Activated CD4-positive, alpha-beta T cell treated with anti-CD3 and anti-CD28 coated beads, Interleukin-2, amount 10 ng/mL, durations not matched to agents 7 days and 5 days (primary cell): ENCODE data around the gene MTHFD1L. TPM values are rescaled to one million over a fixed set of nuclear protein-coding genes. Genes with fewer than 3 reads are reported as not detected.

Experiments used
- CTCF ChIA-PET: fragments of 350-600 bp; sonication (Branson Sonifier 250); formaldehyde crosslinking; loops from one replicate; lab custom pipeline; 2021; ENCODE audit warnings: antibody characterized with exemption; lab: Charles Lee
- POLR2A ChIA-PET: fragments of 350-600 bp; sonication (Branson Sonifier 250); formaldehyde crosslinking; loops from one replicate; lab custom pipeline; 2021; ENCODE audit warnings: antibody characterized with exemption; lab: Charles Lee
- DNase-seq: peaks from one replicate; pipeline ENCODE4 v3.0.0-alpha.2; 2020
- H3K27ac Mint-ChIP-seq: one replicate; pipeline ENCODE4 v1.8.0; 2021; ENCODE audit warnings: mild to moderate bottlenecking, moderate library complexity, mixed read lengths
- H3K27me3 Mint-ChIP-seq: one replicate; pipeline ENCODE4 v1.8.0; 2021; ENCODE audit warnings: mixed read lengths
- H3K36me3 Mint-ChIP-seq: one replicate; pipeline ENCODE4 v1.8.0; 2021; ENCODE audit warnings: low read depth, mixed read lengths
- H3K4me1 Mint-ChIP-seq: one replicate; pipeline ENCODE4 v1.8.0; 2021; ENCODE audit warnings: mixed read lengths
- H3K4me3 Mint-ChIP-seq: one replicate; pipeline ENCODE4 v1.8.0; 2021; ENCODE audit warnings: mild to moderate bottlenecking, moderate library complexity, mixed read lengths
- H3K9me3 Mint-ChIP-seq: one replicate; pipeline ENCODE4 v1.8.0; 2021; ENCODE audit warnings: mixed read lengths
- total RNA-seq, 2 experiments: library from RNA; stranded (reverse); gene quantifications; one replicate each; pipeline ENCODE4 v1.2.3, GENCODE V29; 2021

MTHFD1L gene
- total RNA-seq, 2 experiments from 2014 or later: 34.9 to 40.6 TPM

GRCh38 chr6:151005896-151006632, 140.6 kb downstream of the MTHFD1L start:
- Mint-ChIP-seq H3K36me3 (peaks cover 7% of the 10 kb centered on the region), H3K9me3 (no peaks in the 10 kb centered on the region), H3K27ac (peak overlapping the region; percentile 76), H3K4me1 (peaks cover 42% of the 10 kb centered on the region), H3K27me3 (no peaks in the 10 kb centered on the region), H3K4me3 (no peak overlapping the region)
- DNase-seq: peak; percentile 8
- CTCF ChIA-PET: interaction anchor here (0.8 to 2.4 kb wide), 5 partner anchors 8 to 318 kb away, joined by 3 to 13 read pairs (median 4); no protein-coding TSS in a partner anchor
- POLR2A ChIA-PET: no interaction called here

DNA sequence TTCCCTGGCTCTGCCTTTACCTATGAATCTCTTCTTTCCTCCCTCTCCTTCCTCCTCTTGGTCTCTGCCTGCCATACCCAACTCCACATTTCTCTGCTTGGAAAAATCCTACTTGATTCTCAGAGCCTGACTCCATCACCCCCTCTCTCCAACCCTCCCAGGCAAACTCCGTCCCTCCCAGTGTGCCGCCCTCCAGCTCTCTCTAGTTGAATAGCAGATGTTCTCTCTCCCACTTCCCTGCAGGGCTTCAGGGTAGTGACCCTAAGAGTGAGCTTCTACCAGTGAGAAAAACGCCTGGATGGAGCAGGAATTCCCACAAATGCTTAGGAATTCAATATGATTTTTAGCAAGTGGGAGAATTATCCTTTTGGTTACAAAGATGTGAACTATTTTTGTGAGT, 141.6 kb downstream of the MTHFD1L start:
- ChIA-PET CTCF (interaction anchor here (0.8 to 1.4 kb wide), 3 partner anchors 11 to 317 kb away, joined by 3 to 4 read pairs (median 3); no protein-coding TSS in a partner anchor), POLR2A (no interaction called here)
- DNase-seq: no peak
- Mint-ChIP-seq H3K4me1 (peaks cover 40% of the 10 kb centered on the region), H3K27ac (no peak overlapping the region), H3K4me3 (no peak overlapping the region), H3K36me3 (peaks cover 7% of the 10 kb centered on the region), H3K27me3 (no peaks in the 10 kb centered on the region), H3K9me3 (no peaks in the 10 kb centered on the region)

DNA sequence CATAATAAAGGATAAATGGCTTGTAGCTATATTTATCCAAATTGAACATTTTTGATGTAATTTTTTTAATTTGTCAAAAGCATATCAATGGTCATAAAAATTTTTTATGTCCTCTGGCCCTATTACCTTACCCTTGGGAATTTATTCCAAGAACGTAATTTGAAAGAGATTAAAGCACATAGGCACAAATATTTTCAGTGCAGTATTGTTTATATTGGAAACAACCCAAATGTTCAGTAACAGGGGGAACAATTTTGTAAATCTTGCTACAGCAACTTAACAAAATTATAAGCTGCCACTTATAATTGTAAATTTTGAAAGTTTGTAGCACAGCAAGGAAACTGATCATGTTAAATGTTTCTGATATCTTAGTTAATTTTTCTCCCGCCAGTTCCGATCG, 142.4 kb downstream of the MTHFD1L start:
- H3K4me3 Mint-ChIP-seq: no peak overlapping the region
- H3K9me3 Mint-ChIP-seq: no peaks in the 10 kb centered on the region
- ChIA-PET CTCF (interaction anchor here (0.9 kb wide), 1 partner anchor 10 kb away, joined by 3 read pairs; no protein-coding TSS in a partner anchor), POLR2A (no interaction called here)
- no peak overlapping the region for H3K27ac Mint-ChIP-seq
- peaks cover 10% of the 10 kb centered on the region for H3K36me3 Mint-ChIP-seq
- H3K27me3 Mint-ChIP-seq: no peaks in the 10 kb centered on the region
- H3K4me1 Mint-ChIP-seq: peaks cover 36% of the 10 kb centered on the region
- DNase-seq: no peak

DNA sequence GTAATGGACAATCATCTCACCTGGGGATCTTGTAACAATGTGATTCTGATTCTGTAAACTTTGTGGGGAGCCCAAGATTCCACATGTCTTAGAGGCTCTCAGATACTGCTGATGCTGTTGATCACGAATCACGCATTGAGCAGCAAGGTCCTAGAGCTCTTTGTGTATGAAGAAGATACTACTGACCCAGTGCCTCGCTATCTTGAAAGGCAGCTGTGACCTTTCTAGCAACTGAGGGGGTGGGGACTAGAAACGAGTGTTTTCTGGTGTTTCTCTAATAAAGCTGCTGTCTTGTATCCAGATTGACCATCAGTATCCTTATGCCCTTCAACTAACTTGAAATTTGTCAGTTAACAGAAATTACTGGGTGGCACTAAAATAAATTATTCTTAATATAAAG, 142.9 kb downstream of the MTHFD1L start:
- H3K27me3 Mint-ChIP-seq: no peaks in the 10 kb centered on the region
- DNase-seq: no peak
- no peaks in the 10 kb centered on the region for H3K9me3 Mint-ChIP-seq
- no peak overlapping the region for H3K27ac Mint-ChIP-seq
- no peak overlapping the region for H3K4me3 Mint-ChIP-seq
- POLR2A ChIA-PET: no interaction called here
- peaks cover 11% of the 10 kb centered on the region for H3K36me3 Mint-ChIP-seq
- H3K4me1 Mint-ChIP-seq: peaks cover 33% of the 10 kb centered on the region
- CTCF ChIA-PET: interaction anchor here (0.9 kb wide), 1 partner anchor 9 kb away, joined by 3 read pairs; no protein-coding TSS in a partner anchor

DNA sequence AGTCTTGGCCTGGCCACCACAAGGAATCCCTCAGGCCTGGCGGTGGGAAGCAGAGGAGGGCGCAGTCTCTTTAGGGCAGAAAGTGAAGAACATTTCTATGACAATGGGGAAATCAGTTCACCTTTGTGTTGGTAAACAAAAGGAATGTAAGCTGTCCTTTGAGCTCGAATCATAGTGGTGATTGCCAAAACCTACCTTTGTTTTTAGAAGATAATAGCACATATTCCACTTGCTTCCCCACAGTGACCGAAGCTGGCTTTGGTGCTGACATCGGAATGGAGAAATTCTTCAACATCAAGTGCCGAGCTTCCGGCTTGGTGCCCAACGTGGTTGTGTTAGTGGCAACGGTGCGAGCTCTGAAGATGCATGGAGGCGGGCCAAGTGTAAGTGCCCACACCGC, 144.1 kb downstream of the MTHFD1L start:
- no peaks in the 10 kb centered on the region for H3K27me3 Mint-ChIP-seq
- POLR2A ChIA-PET: no interaction called here
- peaks cover 16% of the 10 kb centered on the region for H3K36me3 Mint-ChIP-seq

DNA sequence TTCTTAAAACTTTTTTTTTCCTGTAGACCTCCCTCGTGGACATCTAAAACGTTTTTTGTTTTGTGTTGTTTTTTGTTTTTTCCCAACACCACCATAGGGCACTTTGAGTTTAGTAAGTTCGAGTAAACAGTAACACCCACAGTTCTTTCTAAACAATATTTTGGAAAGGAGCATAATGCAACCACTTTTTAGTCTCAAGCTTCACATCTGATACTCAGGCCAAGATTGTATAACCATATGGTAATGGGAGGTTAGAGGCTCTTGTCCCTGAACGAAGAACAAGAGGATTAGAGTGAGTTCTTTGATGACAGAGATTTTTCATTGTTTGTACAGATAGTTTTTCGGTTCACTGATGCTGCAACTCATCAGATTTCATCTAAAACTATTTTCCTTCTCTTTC, 144.6 kb downstream of the MTHFD1L start:
- Mint-ChIP-seq H3K27ac (no peak overlapping the region), H3K36me3 (peaks cover 16% of the 10 kb centered on the region), H3K27me3 (no peaks in the 10 kb centered on the region), H3K4me3 (no peak overlapping the region), H3K4me1 (peaks cover 27% of the 10 kb centered on the region), H3K9me3 (no peaks in the 10 kb centered on the region)
- ChIA-PET POLR2A (no interaction called here), CTCF (interaction anchor here (0.6 to 1.3 kb wide), 5 partner anchors 10 to 314 kb away, joined by 3 to 4 read pairs (median 3); no protein-coding TSS in a partner anchor)
- DNase-seq: no peak

More for the DNA sequence above, 144.1 kb downstream of the MTHFD1L start:
- peaks cover 29% of the 10 kb centered on the region for H3K4me1 Mint-ChIP-seq
- H3K9me3 Mint-ChIP-seq: no peaks in the 10 kb centered on the region
- H3K4me3 Mint-ChIP-seq: no peak overlapping the region
- CTCF ChIA-PET: interaction anchor here (0.6 to 1.3 kb wide), 5 partner anchors 10 to 315 kb away, joined by 3 to 4 read pairs (median 3); no protein-coding TSS in a partner anchor
- no peak overlapping the region for H3K27ac Mint-ChIP-seq
- DNase-seq: no peak

- CTCF ChIA-PET: interaction anchor here (0.6 to 2.2 kb wide), 4 partner anchors 16 to 319 kb away, joined by 3 to 9 read pairs (median 4); no protein-coding TSS in a partner anchor
- POLR2A ChIA-PET: no interaction called here
- no peaks in the 10 kb centered on the region for H3K27me3 Mint-ChIP-seq
- no peak for DNase-seq
- no peak overlapping the region for H3K27ac Mint-ChIP-seq
- peaks cover 11% of the 10 kb centered on the region for H3K4me1 Mint-ChIP-seq
- H3K4me3 Mint-ChIP-seq: no peak overlapping the region
- H3K36me3 Mint-ChIP-seq: peaks cover 19% of the 10 kb centered on the region
- no peaks in the 10 kb centered on the region for H3K9me3 Mint-ChIP-seq
Measured at GRCh38 chr6:151012321-151013294, 147.1 kb downstream of the MTHFD1L start.

DNA sequence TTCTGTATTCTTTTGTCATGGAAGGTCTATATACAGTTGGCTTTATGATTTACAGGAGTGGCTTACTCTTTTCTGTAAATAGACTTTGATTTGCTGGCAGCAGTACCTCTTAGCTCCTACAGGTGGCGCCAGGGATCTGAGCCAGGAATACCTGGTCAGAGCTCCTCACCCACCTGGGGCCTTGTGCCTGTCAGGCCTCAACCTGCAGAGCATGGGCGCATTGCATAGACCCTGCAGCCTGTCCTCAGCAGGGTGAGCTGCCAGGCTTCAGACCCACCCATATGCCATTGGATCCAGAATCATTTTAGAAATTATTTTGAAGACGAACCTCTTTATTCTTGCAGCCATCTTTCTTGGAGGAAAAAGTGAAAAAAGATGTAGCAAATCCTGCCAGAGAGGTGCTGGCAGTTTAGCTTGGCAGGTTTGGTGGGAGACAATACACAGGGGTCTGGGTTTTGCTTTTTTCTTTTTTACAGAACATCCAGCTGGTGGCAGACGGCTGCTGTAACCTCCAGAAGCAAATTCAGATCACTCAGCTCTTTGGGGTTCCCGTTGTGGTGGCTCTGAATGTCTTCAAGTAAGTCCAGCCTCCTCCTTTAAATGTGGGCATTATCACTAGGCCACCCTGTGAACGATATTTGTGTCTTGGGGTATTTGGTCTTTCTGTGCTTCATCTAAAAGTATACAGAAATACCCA, 149.1 kb downstream of the MTHFD1L start:
- POLR2A ChIA-PET: no interaction called here
- H3K27ac Mint-ChIP-seq: no peak overlapping the region

GRCh38 chr6:151015101-151015700, 149.7 kb downstream of the MTHFD1L start:
- no peaks in the 10 kb centered on the region for H3K27me3 Mint-ChIP-seq
- H3K36me3 Mint-ChIP-seq: peaks cover 19% of the 10 kb centered on the region
- no peaks in the 10 kb centered on the region for H3K9me3 Mint-ChIP-seq
- CTCF ChIA-PET: interaction anchor here (0.9 to 5.3 kb wide), 14 partner anchors 8 to 339 kb away, joined by 3 to 44 read pairs (median 6); no protein-coding TSS in a partner anchor
- POLR2A ChIA-PET: no interaction called here
- no peak overlapping the region for H3K4me3 Mint-ChIP-seq
- no peak overlapping the region for H3K27ac Mint-ChIP-seq
- peaks cover 11% of the 10 kb centered on the region for H3K4me1 Mint-ChIP-seq
- DNase-seq: no peak

More for the DNA sequence above, 149.1 kb downstream of the MTHFD1L start:
- Mint-ChIP-seq H3K4me1 (peaks cover 11% of the 10 kb centered on the region), H3K36me3 (peaks cover 19% of the 10 kb centered on the region), H3K27me3 (no peaks in the 10 kb centered on the region), H3K4me3 (no peak overlapping the region), H3K9me3 (no peaks in the 10 kb centered on the region)
- CTCF ChIA-PET: interaction anchor here (0.5 to 5.3 kb wide), 24 partner anchors 9 to 935 kb away, joined by 3 to 44 read pairs (median 4); no protein-coding TSS in a partner anchor
- DNase-seq: peak; percentile 64

DNA sequence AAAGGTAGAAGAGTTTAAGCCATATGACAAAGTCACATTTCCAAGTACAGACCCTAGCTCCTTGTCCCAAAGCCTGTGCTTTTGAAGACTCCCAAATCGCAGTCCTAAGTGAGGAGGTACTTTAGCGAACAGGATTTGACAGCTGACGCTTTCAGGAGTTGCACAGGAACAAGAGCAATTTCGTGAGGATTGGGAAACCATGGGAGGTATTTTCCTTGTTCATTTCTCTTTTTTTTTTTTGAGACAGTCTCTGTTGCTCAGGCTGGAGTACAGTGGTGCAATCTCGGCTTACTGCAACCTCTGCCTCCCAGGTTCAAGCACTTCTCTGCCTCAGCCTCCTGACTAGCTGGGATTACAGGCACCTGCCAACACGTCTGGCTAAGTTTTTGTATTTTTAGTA, 150.6 kb downstream of the MTHFD1L start:
- H3K36me3 Mint-ChIP-seq: peaks cover 19% of the 10 kb centered on the region
- POLR2A ChIA-PET: no interaction called here
- H3K9me3 Mint-ChIP-seq: no peaks in the 10 kb centered on the region
- no peak for DNase-seq
- H3K4me1 Mint-ChIP-seq: peaks cover 11% of the 10 kb centered on the region
- H3K27ac Mint-ChIP-seq: no peak overlapping the region
- no peak overlapping the region for H3K4me3 Mint-ChIP-seq
- CTCF ChIA-PET: interaction anchor here (2.8 to 5.3 kb wide), 2 partner anchors 10 to 309 kb away, joined by 16 to 44 read pairs; no protein-coding TSS in a partner anchor
- no peaks in the 10 kb centered on the region for H3K27me3 Mint-ChIP-seq

DNA sequence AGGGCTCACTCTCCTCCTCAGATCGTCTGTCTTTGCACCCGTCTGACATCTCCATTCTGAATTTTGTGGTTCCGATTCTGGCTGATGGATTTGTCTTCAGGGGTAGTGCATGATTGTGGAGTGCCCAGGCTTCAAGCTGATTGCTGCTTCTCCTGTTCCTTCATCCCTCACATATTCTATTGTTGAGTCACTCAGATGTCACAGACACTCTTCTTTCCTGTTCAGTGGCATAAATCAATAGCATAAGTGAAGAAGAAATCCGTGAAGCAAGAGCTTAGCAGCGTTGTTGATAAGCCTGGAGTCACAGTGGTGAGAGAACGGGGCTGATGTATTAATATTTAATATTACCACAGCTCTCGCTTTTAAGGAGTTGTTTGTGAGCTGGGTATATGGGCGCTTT, 152.5 kb downstream of the MTHFD1L start:
- Mint-ChIP-seq H3K4me1 (peaks cover 11% of the 10 kb centered on the region), H3K9me3 (no peaks in the 10 kb centered on the region), H3K27ac (no peak overlapping the region), H3K36me3 (peaks cover 16% of the 10 kb centered on the region), H3K4me3 (no peak overlapping the region), H3K27me3 (no peaks in the 10 kb centered on the region)
- POLR2A ChIA-PET: no interaction called here
- DNase-seq: no peak
- CTCF ChIA-PET: interaction anchor here (0.8 to 5.3 kb wide), 7 partner anchors 9 to 307 kb away, joined by 3 to 44 read pairs (median 3); no protein-coding TSS in a partner anchor
